Thymus (tissue), 11 donors: ENCODE measurements around the gene SLC36A3. TPM values are rescaled to one million over a fixed set of nuclear protein-coding genes. Genes with fewer than 3 reads are reported as not detected.
A peak's percentile ranks its signal among the peaks of the same experiment; 100 is the strongest.
"Not testable (repeated sequence)": the region's sequence is repeated elsewhere in the genome, so short reads cannot be mapped to it uniquely, and the experiment has no call there.

Source experiments
- DNase-seq, 9 donors: peaks; one replicate each; pipeline ENCODE4 v3.0.0-alpha.2; 2013; ENCODE audit warnings: low spot score in 9 of 9, low read depth in 6 of 9, missing footprints in 1 of 9
- H3K27ac ChIP-seq, 2 donors: one replicate each; pipeline ENCODE4 v1.5.1; 2013; ENCODE audit warnings: control low read depth in 1 of 2, low read depth in 1 of 2, low read length in 1 of 2, mild to moderate bottlenecking in 1 of 2, moderate library complexity in 1 of 2
- H3K27me3 ChIP-seq, 2 donors: one replicate each; pipeline ENCODE4 v1.5.1; 2013; ENCODE audit warnings: low read length in 1 of 2; ENCODE audit not compliant: control insufficient read depth in 2 of 2, insufficient read depth in 1 of 2
- H3K36me3 ChIP-seq, 2 donors: one replicate each; pipeline ENCODE4 v1.5.1; 2013; ENCODE audit warnings: low read length in 1 of 2, mild to moderate bottlenecking in 1 of 2, moderate library complexity in 1 of 2; ENCODE audit not compliant: control insufficient read depth in 2 of 2, insufficient read depth in 2 of 2
- H3K4me1 ChIP-seq, 2 donors: one replicate each; pipeline ENCODE4 v1.5.1; 2013; ENCODE audit warnings: low read length in 2 of 2; ENCODE audit not compliant: control insufficient read depth in 2 of 2, insufficient read depth in 2 of 2
- H3K4me3 ChIP-seq, 2 donors: one replicate each; pipeline ENCODE4 v1.5.1; 2013; ENCODE audit warnings: low read length in 2 of 2, control low read depth in 1 of 2, mild to moderate bottlenecking in 1 of 2
- H3K9me3 ChIP-seq, 2 donors: one replicate each; pipeline ENCODE4 v1.5.1; 2013; ENCODE audit warnings: low read length in 1 of 2, mild to moderate bottlenecking in 1 of 2; ENCODE audit not compliant: control insufficient read depth in 2 of 2, insufficient read depth in 1 of 2
- WGBS: extraction: QIAGEN DNeasy Blood & Tissue Kit; methylation state at CpG from one replicate; pipeline ENCODE4 v1.1.7; 2013; 5-methylcytosine and 5-hydroxymethylcytosine counted together
- polyA plus RNA-seq: library from polyadenylated mRNA; stranded (reverse); fragments of 200-250 nt; gene quantifications from one replicate; pipeline ENCODE4 v1.2.3, GENCODE V29; 2013
- total RNA-seq: library from RNA; stranded (reverse); fragments of 120-200 nt; gene quantifications from one replicate; pipeline ENCODE4 v1.2.4, GENCODE V29; 2013
- donor health status: healthy.

SLC36A3 gene
- total and polyA plus RNA-seq, 2 donors, result under 0.01 TPM; not detected in 1

- 96% methylated on average over 7 of the region's 7 CpGs for WGBS
- H3K27ac ChIP-seq, result peak overlapping the region in 1 of 2 donors; percentile 5
- no peak for DNase-seq
These were observed 45.4 kb downstream of the SLC36A3 start for GRCh38 chr5:151258201-151258611.

DNA sequence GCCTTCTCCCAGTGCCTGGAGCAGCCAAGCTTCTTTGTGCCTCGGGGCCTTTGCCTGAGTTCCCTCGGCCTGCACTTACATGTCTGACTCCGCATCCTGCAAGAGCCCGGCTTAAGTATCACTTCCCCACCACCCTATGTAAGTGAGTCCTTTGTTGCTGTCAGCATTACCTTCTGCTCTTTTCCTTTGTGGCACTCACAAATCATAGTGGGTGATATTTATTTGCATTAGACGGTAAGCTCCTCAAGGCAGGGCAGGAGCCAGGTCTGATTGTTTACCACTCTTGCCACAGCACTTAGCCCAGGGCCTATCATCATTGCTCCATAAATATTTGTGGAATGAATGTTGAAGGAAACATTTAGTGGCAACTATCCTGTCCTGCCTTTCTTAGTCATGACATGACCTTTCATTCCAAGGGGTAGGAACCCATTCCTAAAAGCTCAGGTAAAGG is 45.8 kb downstream of the SLC36A3 start:
- 90% methylated on average over 5 of the region's 5 CpGs for WGBS
- H3K4me3 ChIP-seq, result no peak overlapping the region
- peaks cover 0 to 17% of the 10 kb centered on the region in 2 donors for H3K4me1 ChIP-seq
- H3K36me3 ChIP-seq, result peaks cover 7 to 18% of the 10 kb centered on the region in 2 donors
- H3K27ac ChIP-seq, result peak overlapping the region; percentile 17 to 40
- no peaks in the 10 kb centered on the region for H3K9me3 ChIP-seq
- no peak for DNase-seq
- no peaks in the 10 kb centered on the region for H3K27me3 ChIP-seq

More at GRCh38 chr5:151258201-151258611, 45.4 kb downstream of the SLC36A3 start:
- H3K4me3 ChIP-seq, result no peak overlapping the region
- H3K4me1 ChIP-seq, result peaks cover 0 to 16% of the 10 kb centered on the region in 2 donors
- H3K9me3 ChIP-seq, result no peaks in the 10 kb centered on the region
- H3K27me3 ChIP-seq, result no peaks in the 10 kb centered on the region
- H3K36me3 ChIP-seq, result peaks cover 8 to 18% of the 10 kb centered on the region in 2 donors

- Histone ChIP-seq H3K36me3 (peaks cover 2 to 11% of the 10 kb centered on the region in 2 donors), H3K27me3 (no peaks in the 10 kb centered on the region), H3K27ac (no peak overlapping the region), H3K4me3 (no peak overlapping the region), H3K9me3 (no peaks in the 10 kb centered on the region), H3K4me1 (peaks cover 0 to 28% of the 10 kb centered on the region in 2 donors)
- DNase-seq, result no peak
- WGBS, result 97% methylated on average over 3 of the region's 3 CpGs
These were observed 47.8 kb downstream of the SLC36A3 start for GRCh38 chr5:151255621-151256286.

GRCh38 chr5:151254990-151255389 is 48.6 kb downstream of the SLC36A3 start:
- H3K27ac ChIP-seq, result not testable (repeated sequence)
- 97% methylated on average over 5 of the region's 5 CpGs for WGBS

DNA sequence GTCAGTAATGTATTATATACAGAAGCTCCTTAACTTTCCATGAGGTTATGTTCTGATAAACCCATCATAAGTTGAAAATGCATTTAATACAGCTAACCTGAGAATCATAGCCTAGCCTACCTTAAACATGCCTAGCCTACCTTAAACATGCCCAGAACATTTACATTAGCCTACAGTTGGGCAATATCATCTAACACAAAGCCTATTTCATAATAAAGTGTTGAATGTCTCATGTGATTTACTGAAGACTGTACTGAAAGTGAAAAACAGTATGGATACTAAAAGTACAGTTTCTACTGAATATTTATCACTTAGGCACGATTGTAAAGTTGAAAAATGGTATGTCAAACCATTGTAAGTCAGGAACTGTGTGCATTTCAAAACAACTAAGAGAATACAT is 49.0 kb downstream of the SLC36A3 start:
- peaks cover 0 to 5% of the 10 kb centered on the region in 2 donors for H3K36me3 ChIP-seq
- no peak overlapping the region for H3K4me3 ChIP-seq
- DNase-seq, result no peak
- H3K27ac ChIP-seq, result no peak overlapping the region
- peaks cover 0 to 28% of the 10 kb centered on the region in 2 donors for H3K4me1 ChIP-seq
- H3K27me3 ChIP-seq, result no peaks in the 10 kb centered on the region
- WGBS, result 97% methylated on average over 1 of the region's 1 CpG
- H3K9me3 ChIP-seq, result no peaks in the 10 kb centered on the region

More at GRCh38 chr5:151254990-151255389, 48.6 kb downstream of the SLC36A3 start:
- not testable (repeated sequence) for H3K9me3 ChIP-seq, DNase-seq, H3K27me3 ChIP-seq, H3K36me3 ChIP-seq, H3K4me3 ChIP-seq
- peaks cover 0 to 28% of the 10 kb centered on the region in 2 donors for H3K4me1 ChIP-seq

DNA sequence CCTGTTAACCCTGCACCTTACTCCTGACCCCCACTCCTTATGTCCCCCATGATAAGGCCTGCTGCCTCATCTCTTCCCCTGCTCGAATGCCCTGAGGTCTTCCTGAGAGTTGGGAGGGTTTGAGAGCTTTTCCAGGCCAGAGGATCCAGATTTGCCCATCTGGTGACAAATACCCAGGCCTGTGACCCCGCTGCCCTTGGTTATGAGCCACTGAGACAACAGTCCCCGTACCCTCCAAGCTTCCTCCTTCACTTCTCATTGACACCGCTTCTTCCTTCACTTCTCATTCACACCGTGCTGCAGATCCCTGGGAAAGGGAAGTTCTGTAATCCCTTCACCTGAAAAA is 50.0 kb downstream of the SLC36A3 start:
- WGBS, result 36% methylated on average over 5 of the region's 5 CpGs

GRCh38 chr5:151252762-151253604 is 50.6 kb downstream of the SLC36A3 start, which contains the start of gene GM2A:
TSS of gene GM2A (plus strand) at chr5:151253185. CDS start at chr5:151253217, 32 bp downstream.
- Histone ChIP-seq H3K4me1 (peaks cover 0 to 25% of the 10 kb centered on the region in 2 donors), H3K27me3 (no peaks in the 10 kb centered on the region), H3K36me3 (peaks cover 0 to 4% of the 10 kb centered on the region in 2 donors), H3K4me3 (peak within 1 kb of the TSS; percentile 55 to 75), H3K27ac (peak within 1 kb of the TSS; percentile 49 to 69), H3K9me3 (no peaks in the 10 kb centered on the region)
- WGBS, result under 1% methylated on average over 52 of the region's 52 CpGs
- peak; percentile 91 to 98 (median 97) for DNase-seq

More for the DNA sequence above, 50.0 kb downstream of the SLC36A3 start:
- Histone ChIP-seq H3K36me3 (peaks cover 0 to 4% of the 10 kb centered on the region in 2 donors), H3K9me3 (no peaks in the 10 kb centered on the region), H3K27ac (peak overlapping the region in 1 of 2 donors; percentile 69), H3K27me3 (no peaks in the 10 kb centered on the region), H3K4me3 (peak overlapping the region; percentile 50 to 75), H3K4me1 (peaks cover 0 to 26% of the 10 kb centered on the region in 2 donors)
- no peak for DNase-seq

DNA sequence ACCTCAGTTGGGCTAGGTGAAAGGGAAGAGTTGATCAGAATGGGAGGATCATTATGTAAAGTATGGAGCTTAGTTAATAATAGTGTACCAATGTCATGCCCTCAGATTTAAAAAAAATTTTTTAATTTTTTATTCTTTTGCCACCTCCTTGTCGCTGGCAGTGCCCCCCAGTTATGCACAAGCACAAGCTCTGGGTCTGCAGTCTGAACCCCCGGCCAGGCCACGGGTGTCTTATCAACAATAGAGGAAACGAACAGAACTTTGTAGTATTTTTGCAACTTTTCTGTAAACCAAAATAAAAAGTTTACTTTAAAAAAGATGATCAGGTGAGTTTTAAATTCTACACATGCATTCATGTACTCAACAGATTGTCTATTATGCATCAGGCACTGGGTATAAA is 51.9 kb downstream of the SLC36A3 start:
- peaks cover 0 to 20% of the 10 kb centered on the region in 2 donors for H3K4me1 ChIP-seq
- WGBS, result 95% methylated on average over 4 of the region's 4 CpGs
- no peak overlapping the region for H3K27ac ChIP-seq
- H3K4me3 ChIP-seq, result no peak overlapping the region
- H3K27me3 ChIP-seq, result no peaks in the 10 kb centered on the region
- no peak for DNase-seq
- H3K9me3 ChIP-seq, result no peaks in the 10 kb centered on the region
- H3K36me3 ChIP-seq, result peaks cover 0 to 2% of the 10 kb centered on the region in 2 donors
